K562 (cell line): ENCODE measurements around the gene EVPL. TPM values are rescaled to one million over a fixed set of nuclear protein-coding genes. Genes with fewer than 3 reads are reported as not detected.

Experiments
- E2F4 ChIP-seq: sonication (generic); formaldehyde crosslinking; IDR thresholded peaks from 2 replicates; pipeline ENCODE4 v1.8.0; 2022; ENCODE audit warnings: mild to moderate bottlenecking, low read depth, missing genetic modification reagents
- FOXK2 ChIP-seq, 2 experiments: fragments of 450-650 bp; IDR thresholded peaks in 1 of 2; conservative IDR thresholded peaks in 1 of 2; 2 replicates each; pipeline ENCODE4 v1.6.1; 2016; ENCODE audit warnings: low read depth in 2 of 2, mild to moderate bottlenecking in 1 of 2
- NRF1 ChIP-seq, 2 experiments: fragments of 450-650 bp; IDR thresholded peaks in 1 of 2; conservative IDR thresholded peaks in 1 of 2; 2 replicates each; pipeline ENCODE4 v1.6.1; 2014; ENCODE audit warnings: mild to moderate bottlenecking in 2 of 2
- PURB ChIP-seq: sonication (generic); formaldehyde crosslinking; IDR thresholded peaks from 2 replicates; pipeline ENCODE4 v1.9.0; 2021; ENCODE audit warnings: low read depth, mild to moderate bottlenecking, missing genetic modification reagents
- RBBP5 ChIP-seq: fragments of 200-600 bp; sonication (generic); IDR thresholded peaks from 2 replicates; pipeline ENCODE4 v1.6.1; 2012; ENCODE audit warnings: borderline replicate concordance, mild to moderate bottlenecking, low read length, control low read depth, inconsistent platforms; ENCODE audit not compliant: insufficient read depth, poor library complexity, severe bottlenecking
- UBTF ChIP-seq, 2 experiments: IDR thresholded peaks; 2 replicates each; pipeline ENCODE4 v1.6.1; 2012; ENCODE audit warnings: improper control_type of control experiment in 2 of 2, low read depth in 2 of 2, low read length in 2 of 2, borderline replicate concordance in 1 of 2
- ZNF518B ChIP-seq: fragments of 250-450 bp; sonication (Bioruptor Pico); IDR thresholded peaks from 2 replicates; pipeline ENCODE4 v1.5.0; 2021; ENCODE audit warnings: mild to moderate bottlenecking, moderate library complexity
- polyA plus RNA-seq, 8 experiments: library from polyadenylated mRNA; depleted of rRNA in 4 of 8; stranded (reverse) in 5 of 8; unstranded in 3 of 8; fragments of >200 nt; fragmentation: Nextera tagmentation in 2 of 8; fragmentation: Illumina TruSeq in 1 of 8; extraction: Ambion mirVana in 2 of 8; extraction: Trizol in 1 of 8; gene quantifications; 2 replicates each; pipeline versions ENCODE4 v1.2.1 to v1.2.3, GENCODE V29; 2011 to 2014; ENCODE audit warnings: inconsistent platforms in 1 of 8, missing spikeins in 1 of 8
- total RNA-seq, 7 experiments: library from RNA; depleted of rRNA in 6 of 7; stranded (reverse); fragments of >200 nt in 6 of 7; fragmentation: Illumina TruSeq in 2 of 7; extraction: Trizol in 2 of 7; gene quantifications; 2 replicates each; pipeline versions ENCODE4 v1.2.1 to v1.2.3, GENCODE V29; 2011 to 2021; ENCODE audit warnings: low replicate concordance in 1 of 7

EVPL gene
- total and polyA plus RNA-seq, 9 of the 15 experiments (the other 6 are each of a cell fraction or from before 2014, with no cell fraction given) = 0.08 to 0.18 (median 0.16) TPM; not detected in 5

- no peak for TF ChIP-seq UBTF (IDR thresholded peaks at IDR 0.05; ENCODE audit: borderline replicate concordance in 1 of 2, low read depth in 2 of 2, low read length in 2 of 2)
- TF ChIP-seq RBBP5 = no peak
- no peak for TF ChIP-seq ZNF518B (CRISPR knock-in tag)
- no peak for TF ChIP-seq E2F4 (CRISPR knock-in tag)
- TF ChIP-seq PURB (CRISPR knock-in tag) = no peak
- no peak for TF ChIP-seq NRF1 (conservative IDR thresholded peaks at IDR 0.05 in 1 of 2, IDR thresholded peaks at IDR 0.05 in 1 of 2)
- TF ChIP-seq FOXK2 (conservative IDR thresholded peaks at IDR 0.05 in 1 of 2, IDR thresholded peaks at IDR 0.05 in 1 of 2; ENCODE audit: low read depth in 2 of 2) = no peak
- TF ChIP-seq, all 486 proteins: peak for 0
These were observed 8.3 kb downstream of the EVPL start (continued) for GRCh38 chr17:76018801-76019200.
